Stimulated activated naive CD8-positive, alpha-beta T cell treated with anti-CD3 and anti-CD28 coated beads, Interleukin-15, Interleukin-2, amounts not matched to agents 100 ng/mL and 50 ng/mL, for 24 hours (primary cell): ENCODE results near the gene RANBP3.
"Not testable (repeated sequence)": the region's sequence is repeated elsewhere in the genome, so short reads cannot be mapped to it uniquely, and the experiment has no call there.

ENCODE experiments used
- H3K27ac Mint-ChIP-seq: one replicate; pipeline ENCODE4 v1.8.0; 2021; ENCODE audit warnings: mild to moderate bottlenecking, mixed read lengths
- H3K27me3 Mint-ChIP-seq: one replicate; pipeline ENCODE4 v1.8.0; 2021; ENCODE audit warnings: mixed read lengths
- H3K36me3 Mint-ChIP-seq: one replicate; pipeline ENCODE4 v1.8.0; 2021; ENCODE audit warnings: low read depth, mixed read lengths
- H3K4me1 Mint-ChIP-seq: one replicate; pipeline ENCODE4 v1.8.0; 2021; ENCODE audit warnings: low read depth, mixed read lengths
- H3K4me3 Mint-ChIP-seq: one replicate; pipeline ENCODE4 v1.8.0; 2021; ENCODE audit warnings: mild to moderate bottlenecking, mixed read lengths
- H3K9me3 Mint-ChIP-seq: one replicate; pipeline ENCODE4 v1.8.0; 2021; ENCODE audit warnings: mixed read lengths

Gene RANBP3

GRCh38 chr19:5977785-5978605 is at the start of gene RANBP3:
TSS of gene RANBP3 (minus strand) at chr19:5978140. CDS start at chr19:5978082, 58 bp downstream.
- peaks cover 34% of the 10 kb centered on the region for H3K36me3 Mint-ChIP-seq

GRCh38 chr19:6026390-6027227 is 48.7 kb upstream of the RANBP3 start:
- Mint-ChIP-seq H3K4me1 (peaks cover 8% of the 10 kb centered on the region), H3K36me3 (no peaks in the 10 kb centered on the region), H3K27ac (no peak overlapping the region), H3K4me3 (no peak overlapping the region), H3K27me3 (no peaks in the 10 kb centered on the region), H3K9me3 (no peaks in the 10 kb centered on the region)

More at GRCh38 chr19:5977785-5978605, at the start of gene RANBP3:
- H3K4me3 Mint-ChIP-seq, result peak within 1 kb of the TSS; percentile 98
- H3K27ac Mint-ChIP-seq, result peak within 1 kb of the TSS; percentile 97
- H3K27me3 Mint-ChIP-seq, result no peaks in the 10 kb centered on the region
- H3K9me3 Mint-ChIP-seq, result no peaks in the 10 kb centered on the region
- peaks cover 64% of the 10 kb centered on the region for H3K4me1 Mint-ChIP-seq

GRCh38 chr19:6024756-6025155 is 46.8 kb upstream of the RANBP3 start:
- not testable (repeated sequence) for H3K4me1 Mint-ChIP-seq, H3K27me3 Mint-ChIP-seq, H3K27ac Mint-ChIP-seq, H3K9me3 Mint-ChIP-seq, H3K4me3 Mint-ChIP-seq, H3K36me3 Mint-ChIP-seq

GRCh38 chr19:6023936-6024335 is 46.0 kb upstream of the RANBP3 start:
- H3K27ac Mint-ChIP-seq, result no peak overlapping the region
- H3K9me3 Mint-ChIP-seq, result no peaks in the 10 kb centered on the region
- H3K4me1 Mint-ChIP-seq, result no peaks in the 10 kb centered on the region
- H3K36me3 Mint-ChIP-seq, result no peaks in the 10 kb centered on the region
- no peaks in the 10 kb centered on the region for H3K27me3 Mint-ChIP-seq
- H3K4me3 Mint-ChIP-seq, result no peak overlapping the region

- H3K4me1 Mint-ChIP-seq, result no peaks in the 10 kb centered on the region
- no peaks in the 10 kb centered on the region for H3K27me3 Mint-ChIP-seq
- H3K9me3 Mint-ChIP-seq, result no peaks in the 10 kb centered on the region
- peak overlapping the region; percentile 21 for H3K27ac Mint-ChIP-seq
- H3K4me3 Mint-ChIP-seq, result no peak overlapping the region
- no peaks in the 10 kb centered on the region for H3K36me3 Mint-ChIP-seq
Observed at GRCh38 chr19:6023085-6023682, 45.2 kb upstream of the RANBP3 start.

- Mint-ChIP-seq H3K27ac (no peak overlapping the region), H3K4me1 (no peaks in the 10 kb centered on the region), H3K9me3 (no peaks in the 10 kb centered on the region), H3K36me3 (no peaks in the 10 kb centered on the region), H3K4me3 (no peak overlapping the region), H3K27me3 (no peaks in the 10 kb centered on the region)
Observed at GRCh38 chr19:6022570-6023064, 44.7 kb upstream of the RANBP3 start.

GRCh38 chr19:6021878-6022569 is 44.1 kb upstream of the RANBP3 start:
- Mint-ChIP-seq H3K27ac (no peak overlapping the region), H3K4me3 (no peak overlapping the region), H3K27me3 (no peaks in the 10 kb centered on the region), H3K9me3 (no peaks in the 10 kb centered on the region), H3K36me3 (no peaks in the 10 kb centered on the region), H3K4me1 (no peaks in the 10 kb centered on the region)

- Mint-ChIP-seq H3K4me3 (no peak overlapping the region), H3K27ac (no peak overlapping the region), H3K27me3 (no peaks in the 10 kb centered on the region), H3K36me3 (no peaks in the 10 kb centered on the region), H3K9me3 (no peaks in the 10 kb centered on the region), H3K4me1 (no peaks in the 10 kb centered on the region)
Observed at GRCh38 chr19:6020972-6021805, 43.2 kb upstream of the RANBP3 start.

GRCh38 chr19:6020166-6020882 is 42.4 kb upstream of the RANBP3 start:
- H3K36me3 Mint-ChIP-seq, result no peaks in the 10 kb centered on the region
- no peaks in the 10 kb centered on the region for H3K27me3 Mint-ChIP-seq
- H3K4me1 Mint-ChIP-seq, result no peaks in the 10 kb centered on the region
- no peak overlapping the region for H3K27ac Mint-ChIP-seq
- no peak overlapping the region for H3K4me3 Mint-ChIP-seq
- H3K9me3 Mint-ChIP-seq, result no peaks in the 10 kb centered on the region

GRCh38 chr19:6018786-6019185 is 40.8 kb upstream of the RANBP3 start:
- H3K27me3 Mint-ChIP-seq, result no peaks in the 10 kb centered on the region
- H3K4me1 Mint-ChIP-seq, result no peaks in the 10 kb centered on the region
- no peaks in the 10 kb centered on the region for H3K9me3 Mint-ChIP-seq
- H3K4me3 Mint-ChIP-seq, result no peak overlapping the region
- no peak overlapping the region for H3K27ac Mint-ChIP-seq
- H3K36me3 Mint-ChIP-seq, result no peaks in the 10 kb centered on the region

- Mint-ChIP-seq H3K36me3 (no peaks in the 10 kb centered on the region), H3K27ac (no peak overlapping the region), H3K27me3 (no peaks in the 10 kb centered on the region), H3K4me3 (no peak overlapping the region), H3K9me3 (no peaks in the 10 kb centered on the region), H3K4me1 (no peaks in the 10 kb centered on the region)
Observed at GRCh38 chr19:6017576-6017975, 39.6 kb upstream of the RANBP3 start.

- Mint-ChIP-seq H3K27me3 (no peaks in the 10 kb centered on the region), H3K4me1 (no peaks in the 10 kb centered on the region), H3K27ac (no peak overlapping the region), H3K4me3 (no peak overlapping the region), H3K36me3 (no peaks in the 10 kb centered on the region), H3K9me3 (no peaks in the 10 kb centered on the region)
Observed at GRCh38 chr19:6015841-6016545, 38.1 kb upstream of the RANBP3 start.

GRCh38 chr19:6014551-6015135 is 36.7 kb upstream of the RANBP3 start:
- Mint-ChIP-seq H3K9me3 (no peaks in the 10 kb centered on the region), H3K4me3 (no peak overlapping the region), H3K27me3 (no peaks in the 10 kb centered on the region), H3K36me3 (no peaks in the 10 kb centered on the region), H3K4me1 (no peaks in the 10 kb centered on the region), H3K27ac (no peak overlapping the region)
